WERI-Rb-1 (cell line): ENCODE results near the gene ENPP3.

Experiments
- DNase-seq: peaks from one replicate; pipeline ENCODE4 v3.0.0-alpha.2; 2020
- H3K27ac ChIP-seq: fragments of 250-450 bp; sonication (Bioruptor Pico); 2 replicates; pipeline ENCODE4 v1.5.1; 2020; ENCODE audit warnings: mild to moderate bottlenecking, moderate library complexity
- H3K27me3 ChIP-seq: fragments of 250-450 bp; sonication (Bioruptor Pico); 2 replicates; pipeline ENCODE4 v1.5.1; 2021; ENCODE audit warnings: mild to moderate bottlenecking, low read depth, moderate library complexity; ENCODE audit not compliant: insufficient read depth, severe bottlenecking
- H3K36me3 ChIP-seq: fragments of 250-450 bp; sonication (Bioruptor Pico); 2 replicates; pipeline ENCODE4 v1.5.1; 2020; ENCODE audit warnings: mild to moderate bottlenecking, moderate library complexity
- H3K4me3 ChIP-seq: 2 replicates; pipeline ENCODE4 v1.5.1; 2011; ENCODE audit warnings: low read depth, mild to moderate bottlenecking, control low read depth, low read length
- H3K9me3 ChIP-seq: fragments of 250-450 bp; sonication (Bioruptor Pico); 2 replicates; pipeline ENCODE4 v1.5.1; 2021; ENCODE audit warnings: mild to moderate bottlenecking, moderate library complexity; ENCODE audit not compliant: severe bottlenecking
- TF ChIP-seq, protein P1 (sequence below): IDR thresholded peaks from 2 replicates; pipeline ENCODE4 v1.5.1; 2011; ENCODE audit warnings: low read depth, mild to moderate bottlenecking, control low read depth, inconsistent platforms, low read length

Gene ENPP3

DNA sequence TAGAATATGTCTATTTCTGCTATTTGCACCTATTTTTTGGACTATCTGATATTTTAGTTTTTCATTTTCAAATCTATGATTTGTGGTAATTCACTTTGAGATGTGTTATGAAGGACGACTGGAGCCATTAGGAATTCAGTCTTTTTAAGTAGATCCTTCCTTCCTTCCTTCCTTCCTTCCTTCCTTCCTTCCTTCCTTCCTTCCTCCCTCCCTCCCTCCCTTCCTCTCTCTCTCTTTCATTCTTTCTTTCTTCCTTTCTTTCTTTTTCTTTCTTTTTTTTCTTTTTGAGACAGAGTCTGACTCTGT, 124.6 kb downstream of the ENPP3 start:
- Histone ChIP-seq H3K9me3 (no peaks in the 10 kb centered on the region), H3K36me3 (no peaks in the 10 kb centered on the region), H3K27me3 (no peaks in the 10 kb centered on the region), H3K27ac (no peak overlapping the region), H3K4me3 (no peak overlapping the region)
- TF ChIP-seq, protein P1, sequence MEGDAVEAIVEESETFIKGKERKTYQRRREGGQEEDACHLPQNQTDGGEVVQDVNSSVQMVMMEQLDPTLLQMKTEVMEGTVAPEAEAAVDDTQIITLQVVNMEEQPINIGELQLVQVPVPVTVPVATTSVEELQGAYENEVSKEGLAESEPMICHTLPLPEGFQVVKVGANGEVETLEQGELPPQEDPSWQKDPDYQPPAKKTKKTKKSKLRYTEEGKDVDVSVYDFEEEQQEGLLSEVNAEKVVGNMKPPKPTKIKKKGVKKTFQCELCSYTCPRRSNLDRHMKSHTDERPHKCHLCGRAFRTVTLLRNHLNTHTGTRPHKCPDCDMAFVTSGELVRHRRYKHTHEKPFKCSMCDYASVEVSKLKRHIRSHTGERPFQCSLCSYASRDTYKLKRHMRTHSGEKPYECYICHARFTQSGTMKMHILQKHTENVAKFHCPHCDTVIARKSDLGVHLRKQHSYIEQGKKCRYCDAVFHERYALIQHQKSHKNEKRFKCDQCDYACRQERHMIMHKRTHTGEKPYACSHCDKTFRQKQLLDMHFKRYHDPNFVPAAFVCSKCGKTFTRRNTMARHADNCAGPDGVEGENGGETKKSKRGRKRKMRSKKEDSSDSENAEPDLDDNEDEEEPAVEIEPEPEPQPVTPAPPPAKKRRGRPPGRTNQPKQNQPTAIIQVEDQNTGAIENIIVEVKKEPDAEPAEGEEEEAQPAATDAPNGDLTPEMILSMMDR, result no peak
- no peak for DNase-seq

DNA sequence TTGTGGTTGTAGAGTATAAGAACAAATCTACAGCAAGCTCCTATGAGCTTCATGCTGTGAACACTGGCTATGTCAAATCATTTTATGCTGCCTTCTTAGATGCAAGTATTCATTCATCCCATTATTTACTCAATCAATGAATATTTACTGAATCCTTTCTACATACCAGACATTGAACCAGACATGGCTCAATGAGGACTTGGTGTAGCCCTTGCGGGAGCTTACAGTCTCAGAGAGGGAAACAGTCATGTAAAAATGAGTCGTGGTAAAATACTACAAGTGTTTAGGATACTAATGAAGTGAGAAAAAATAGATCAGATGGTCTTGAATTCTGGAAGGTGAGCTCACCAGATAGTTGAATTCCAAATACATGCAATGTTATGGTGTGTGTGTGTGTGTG, 125.9 kb downstream of the ENPP3 start:
- Histone ChIP-seq H3K9me3 (no peaks in the 10 kb centered on the region), H3K4me3 (no peak overlapping the region), H3K27me3 (peaks cover 5% of the 10 kb centered on the region), H3K27ac (no peak overlapping the region), H3K36me3 (no peaks in the 10 kb centered on the region)
- TF ChIP-seq, protein P1, result no peak
- DNase-seq, result no peak

DNA sequence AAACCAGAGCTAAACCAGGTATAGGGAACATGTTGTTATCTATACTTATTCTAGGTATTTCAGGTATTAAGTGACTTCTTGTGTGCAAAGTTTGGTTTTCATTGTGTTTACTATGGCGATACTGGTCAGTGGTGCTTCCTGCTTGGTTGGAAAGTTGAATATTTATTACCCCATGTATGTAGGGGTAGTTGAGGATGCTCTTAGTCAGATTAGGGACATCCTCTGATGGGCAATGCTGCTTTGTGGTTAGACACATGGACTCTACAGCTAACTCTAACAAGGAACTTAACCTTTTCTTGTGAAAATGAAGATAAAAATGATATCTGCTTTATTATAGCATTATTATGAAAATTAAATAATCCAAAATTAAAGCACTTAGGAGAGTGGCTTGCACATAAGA, 126.6 kb downstream of the ENPP3 start:
- H3K9me3 ChIP-seq, result no peaks in the 10 kb centered on the region
- no peak for DNase-seq
- no peak overlapping the region for H3K27ac ChIP-seq
- H3K27me3 ChIP-seq, result peaks cover 5% of the 10 kb centered on the region
- no peak overlapping the region for H3K4me3 ChIP-seq
- TF ChIP-seq, protein P1, result no peak
- H3K36me3 ChIP-seq, result no peaks in the 10 kb centered on the region

GRCh38 chr6:131764350-131764749, 127.2 kb downstream of the ENPP3 start:
- Histone ChIP-seq H3K4me3 (no peak overlapping the region), H3K27ac (no peak overlapping the region), H3K9me3 (no peaks in the 10 kb centered on the region), H3K36me3 (no peaks in the 10 kb centered on the region), H3K27me3 (peaks cover 5% of the 10 kb centered on the region)
- no peak for DNase-seq
- TF ChIP-seq, protein P1, result no peak

DNA sequence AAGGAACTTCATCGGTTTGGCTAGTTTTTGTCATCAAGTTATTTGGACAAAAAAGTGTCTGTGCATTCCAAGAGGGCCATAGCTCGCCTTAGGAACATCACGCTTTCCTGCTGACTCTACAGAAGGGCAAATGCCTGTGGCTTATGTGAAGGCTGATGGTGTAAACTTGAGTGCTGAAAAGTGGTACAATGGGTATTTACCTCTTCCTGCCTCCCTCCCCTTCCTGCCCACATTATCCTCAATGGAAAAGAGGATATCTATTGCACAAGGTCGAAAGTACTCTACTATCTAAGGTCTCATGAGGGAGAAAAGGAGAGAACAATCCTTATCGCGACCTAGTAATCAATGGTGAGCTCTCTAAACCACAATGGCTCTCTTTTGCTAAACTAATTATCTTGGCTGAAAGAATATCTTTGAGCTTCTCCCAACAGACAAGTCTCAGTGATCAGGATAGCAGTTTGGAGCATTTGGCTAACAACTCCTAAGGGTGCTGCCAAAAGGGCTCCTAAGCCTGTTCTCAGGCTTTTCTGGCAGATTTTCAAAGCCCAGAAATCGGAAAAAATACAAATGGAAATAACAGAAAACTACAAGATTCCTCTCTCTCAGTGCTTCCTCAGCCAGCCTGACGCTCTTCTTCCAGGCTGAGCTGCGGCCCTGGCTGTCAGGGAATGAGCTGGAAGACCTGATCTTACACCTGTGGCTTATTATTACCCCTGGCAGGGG, 128.1 kb downstream of the ENPP3 start:
- H3K36me3 ChIP-seq, result no peaks in the 10 kb centered on the region
- no peak overlapping the region for H3K27ac ChIP-seq
- DNase-seq, result no peak
- peaks cover 5% of the 10 kb centered on the region for H3K27me3 ChIP-seq
- no peaks in the 10 kb centered on the region for H3K9me3 ChIP-seq
- TF ChIP-seq, protein P1, result no peak
- no peak overlapping the region for H3K4me3 ChIP-seq

DNA sequence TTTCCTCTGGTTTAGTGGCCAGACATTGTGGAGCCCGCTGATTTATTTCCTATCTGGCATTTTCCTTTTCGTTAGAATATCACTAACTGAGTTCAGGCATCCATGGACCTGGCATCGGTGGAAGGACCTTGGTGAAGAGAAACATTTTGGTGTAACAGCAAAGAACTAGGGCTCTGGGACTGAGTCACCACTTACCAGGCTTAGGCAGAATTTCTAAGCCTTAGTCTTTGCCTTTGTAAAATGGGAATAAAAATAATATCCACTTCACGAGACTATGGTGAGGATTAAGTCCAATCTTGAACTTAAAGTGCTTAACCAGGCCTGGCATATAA, 128.7 kb downstream of the ENPP3 start:
- TF ChIP-seq, protein P1, result no peak

More for the DNA sequence above, 128.7 kb downstream of the ENPP3 start:
- Histone ChIP-seq H3K27ac (no peak overlapping the region), H3K4me3 (no peak overlapping the region), H3K27me3 (peaks cover 5% of the 10 kb centered on the region), H3K9me3 (no peaks in the 10 kb centered on the region), H3K36me3 (no peaks in the 10 kb centered on the region)
- no peak for DNase-seq
